Measurements from ENCODE around the gene REV3L.

REV3L gene

GRCh38 chr6:111470991-111471390 is 12.0 kb downstream of the REV3L start:
- Histone ChIP-seq H3K4me3 (ENCODE audit: low read depth, low read length) (no peak overlapping the region), H3K9me3 (ENCODE audit: control insufficient read depth, insufficient read depth, low read length) (no peaks in the 10 kb centered on the region), H3K36me3 (ENCODE audit: control insufficient read depth, insufficient read depth, low read length) (no peaks in the 10 kb centered on the region), H3K27ac (ENCODE audit: low read depth, low read length) (no peak overlapping the region), H3K4me1 (ENCODE audit: control insufficient read depth, insufficient read depth, low read length) (no peaks in the 10 kb centered on the region), H3K9ac (ENCODE audit: low read depth, low read length) (no peak overlapping the region), H3K27me3 (ENCODE audit: control insufficient read depth, insufficient read depth, low read length) (peaks cover 20% of the 10 kb centered on the region)

DNA sequence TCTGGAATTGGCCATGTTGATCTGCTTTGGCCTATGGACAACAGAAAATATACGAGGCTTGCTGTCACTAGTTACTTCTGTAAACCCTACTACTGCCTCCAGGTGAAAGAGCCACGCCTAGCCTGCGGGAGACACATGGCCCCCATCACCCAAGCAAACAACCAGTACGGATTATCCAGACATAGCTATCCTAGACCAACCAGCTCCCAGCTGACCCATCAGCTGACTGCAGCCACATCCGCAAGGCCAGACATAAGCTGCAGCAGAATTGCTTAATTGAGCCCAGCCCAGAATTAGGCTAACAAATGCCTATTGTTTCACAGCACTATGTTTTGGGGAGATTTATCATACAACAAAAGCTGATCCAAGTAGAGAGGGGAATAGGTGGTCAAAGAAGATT is 13.5 kb downstream of the REV3L start:
- Histone ChIP-seq H3K9me3 (ENCODE audit: control insufficient read depth, insufficient read depth, low read length) (no peaks in the 10 kb centered on the region), H3K9ac (ENCODE audit: low read depth, low read length) (no peak overlapping the region), H3K4me1 (ENCODE audit: control insufficient read depth, insufficient read depth, low read length) (no peaks in the 10 kb centered on the region), H3K36me3 (ENCODE audit: control insufficient read depth, insufficient read depth, low read length) (no peaks in the 10 kb centered on the region), H3K27ac (ENCODE audit: low read depth, low read length) (no peak overlapping the region), H3K4me3 (ENCODE audit: low read depth, low read length) (no peak overlapping the region), H3K27me3 (ENCODE audit: control insufficient read depth, insufficient read depth, low read length) (peaks cover 5% of the 10 kb centered on the region; the same call in 1 of the 2 replicates)

DNA sequence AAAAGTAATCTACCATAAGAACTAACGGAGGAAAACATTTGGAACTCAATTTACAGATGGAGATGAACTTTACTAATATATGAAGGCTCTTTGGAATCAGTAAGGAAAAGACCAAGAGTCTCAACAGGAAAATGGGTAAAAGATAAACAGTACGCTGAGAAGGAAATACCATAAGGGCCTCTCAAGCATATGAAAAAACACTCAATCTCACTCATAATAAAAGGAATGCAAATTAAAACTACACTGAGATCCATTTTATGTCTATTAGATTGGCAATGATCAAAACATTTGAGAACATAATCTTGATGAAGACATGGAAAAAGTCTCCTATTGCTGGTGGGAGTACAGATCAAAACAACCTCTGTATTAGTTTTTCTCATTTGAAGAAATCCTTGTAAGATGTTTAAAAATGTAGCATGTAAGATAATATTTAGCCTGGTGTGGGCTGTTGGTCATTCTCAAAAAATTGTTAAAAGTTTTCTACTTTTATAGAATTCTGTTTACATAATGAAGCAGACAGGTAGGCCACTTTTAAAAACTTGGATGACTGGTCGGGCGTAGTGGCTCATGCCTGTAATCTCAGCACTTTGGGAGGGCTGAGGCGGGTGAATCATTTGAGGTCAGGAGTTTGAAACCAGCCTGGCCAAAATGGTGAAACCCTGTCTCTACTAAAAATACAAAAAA is 14.5 kb downstream of the REV3L start:
- Histone ChIP-seq H3K9ac (ENCODE audit: low read depth, low read length) (no peak overlapping the region), H3K27ac (ENCODE audit: low read depth, low read length) (no peak overlapping the region), H3K9me3 (ENCODE audit: control insufficient read depth, insufficient read depth, low read length) (no peaks in the 10 kb centered on the region), H3K4me3 (ENCODE audit: low read depth, low read length) (no peak overlapping the region), H3K27me3 (ENCODE audit: control insufficient read depth, insufficient read depth, low read length) (no peaks in the 10 kb centered on the region), H3K36me3 (ENCODE audit: control insufficient read depth, insufficient read depth, low read length) (no peaks in the 10 kb centered on the region), H3K4me1 (ENCODE audit: control insufficient read depth, insufficient read depth, low read length) (no peaks in the 10 kb centered on the region)

GRCh38 chr6:111464184-111464583 is 18.8 kb downstream of the REV3L start:
- Histone ChIP-seq H3K9ac (ENCODE audit: low read depth, low read length) (no peak overlapping the region), H3K9me3 (ENCODE audit: control insufficient read depth, insufficient read depth, low read length) (no peaks in the 10 kb centered on the region), H3K4me1 (ENCODE audit: control insufficient read depth, insufficient read depth, low read length) (no peaks in the 10 kb centered on the region), H3K4me3 (ENCODE audit: low read depth, low read length) (no peak overlapping the region), H3K27ac (ENCODE audit: low read depth, low read length) (no peak overlapping the region), H3K36me3 (ENCODE audit: control insufficient read depth, insufficient read depth, low read length) (no peaks in the 10 kb centered on the region), H3K27me3 (ENCODE audit: control insufficient read depth, insufficient read depth, low read length) (no peaks in the 10 kb centered on the region)

GRCh38 chr6:111462770-111463391 is 20.1 kb downstream of the REV3L start:
- no peak overlapping the region for H3K4me3 ChIP-seq (ENCODE audit: low read depth, low read length)
- no peak overlapping the region for H3K9ac ChIP-seq (ENCODE audit: low read depth, low read length)
- H3K4me1 ChIP-seq (ENCODE audit: control insufficient read depth, insufficient read depth, low read length) = no peaks in the 10 kb centered on the region
- H3K27me3 ChIP-seq (ENCODE audit: control insufficient read depth, insufficient read depth, low read length) = no peaks in the 10 kb centered on the region
- H3K27ac ChIP-seq (ENCODE audit: low read depth, low read length) = no peak overlapping the region
- H3K9me3 ChIP-seq (ENCODE audit: control insufficient read depth, insufficient read depth, low read length) = no peaks in the 10 kb centered on the region
- no peaks in the 10 kb centered on the region for H3K36me3 ChIP-seq (ENCODE audit: control insufficient read depth, insufficient read depth, low read length)

DNA sequence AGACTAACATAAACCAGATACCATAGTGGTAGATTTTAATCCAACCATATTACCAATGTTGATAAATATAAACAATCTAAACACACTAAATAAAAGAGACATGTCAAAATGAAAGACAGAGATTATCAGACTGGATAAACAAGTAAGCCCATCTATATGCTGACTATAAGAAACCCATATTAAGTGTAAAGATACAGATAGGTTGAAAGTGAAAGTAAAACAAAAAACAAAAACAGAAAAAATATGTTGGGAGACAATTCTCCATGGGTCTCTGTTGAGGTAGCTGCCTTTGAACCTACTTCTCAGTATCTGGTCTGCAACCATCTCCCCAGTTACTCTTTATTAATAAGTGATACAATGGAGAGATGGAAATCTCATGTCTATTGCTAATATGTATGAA is 21.2 kb downstream of the REV3L start:
- H3K4me1 ChIP-seq (ENCODE audit: control insufficient read depth, insufficient read depth, low read length) = no peaks in the 10 kb centered on the region
- no peak overlapping the region for H3K9ac ChIP-seq (ENCODE audit: low read depth, low read length)
- no peaks in the 10 kb centered on the region for H3K27me3 ChIP-seq (ENCODE audit: control insufficient read depth, insufficient read depth, low read length)
- H3K4me3 ChIP-seq (ENCODE audit: low read depth, low read length) = no peak overlapping the region
- no peak overlapping the region for H3K27ac ChIP-seq (ENCODE audit: low read depth, low read length)
- H3K9me3 ChIP-seq (ENCODE audit: control insufficient read depth, insufficient read depth, low read length) = no peaks in the 10 kb centered on the region
- no peaks in the 10 kb centered on the region for H3K36me3 ChIP-seq (ENCODE audit: control insufficient read depth, insufficient read depth, low read length)

GRCh38 chr6:111458670-111459232 is 24.3 kb downstream of the REV3L start:
- H3K9me3 ChIP-seq (ENCODE audit: control insufficient read depth, insufficient read depth, low read length) = no peaks in the 10 kb centered on the region
- H3K9ac ChIP-seq (ENCODE audit: low read depth, low read length) = no peak overlapping the region
- H3K4me1 ChIP-seq (ENCODE audit: control insufficient read depth, insufficient read depth, low read length) = no peaks in the 10 kb centered on the region
- H3K36me3 ChIP-seq (ENCODE audit: control insufficient read depth, insufficient read depth, low read length) = no peaks in the 10 kb centered on the region
- H3K27me3 ChIP-seq (ENCODE audit: control insufficient read depth, insufficient read depth, low read length) = no peaks in the 10 kb centered on the region
- no peak overlapping the region for H3K4me3 ChIP-seq (ENCODE audit: low read depth, low read length)
- no peak overlapping the region for H3K27ac ChIP-seq (ENCODE audit: low read depth, low read length)

GRCh38 chr6:111456208-111456607 is 26.8 kb downstream of the REV3L start:
- Histone ChIP-seq H3K9me3 (ENCODE audit: control insufficient read depth, insufficient read depth, low read length) (no peaks in the 10 kb centered on the region), H3K36me3 (ENCODE audit: control insufficient read depth, insufficient read depth, low read length) (no peaks in the 10 kb centered on the region), H3K27ac (ENCODE audit: low read depth, low read length) (no peak overlapping the region), H3K4me1 (ENCODE audit: control insufficient read depth, insufficient read depth, low read length) (no peaks in the 10 kb centered on the region), H3K27me3 (ENCODE audit: control insufficient read depth, insufficient read depth, low read length) (no peaks in the 10 kb centered on the region), H3K9ac (ENCODE audit: low read depth, low read length) (no peak overlapping the region), H3K4me3 (ENCODE audit: low read depth, low read length) (no peak overlapping the region)

- Histone ChIP-seq H3K9ac (ENCODE audit: low read depth, low read length) (no peak overlapping the region), H3K36me3 (ENCODE audit: control insufficient read depth, insufficient read depth, low read length) (no peaks in the 10 kb centered on the region), H3K27me3 (ENCODE audit: control insufficient read depth, insufficient read depth, low read length) (peaks cover 7% of the 10 kb centered on the region), H3K4me1 (ENCODE audit: control insufficient read depth, insufficient read depth, low read length) (no peaks in the 10 kb centered on the region), H3K9me3 (ENCODE audit: control insufficient read depth, insufficient read depth, low read length) (no peaks in the 10 kb centered on the region), H3K4me3 (ENCODE audit: low read depth, low read length) (no peak overlapping the region), H3K27ac (ENCODE audit: low read depth, low read length) (no peak overlapping the region)
These were observed 32.4 kb downstream of the REV3L start for GRCh38 chr6:111450636-111451035.

- Histone ChIP-seq H3K4me3 (ENCODE audit: low read depth, low read length) (no peak overlapping the region), H3K9ac (ENCODE audit: low read depth, low read length) (no peak overlapping the region), H3K27me3 (ENCODE audit: control insufficient read depth, insufficient read depth, low read length) (peaks cover 7% of the 10 kb centered on the region), H3K9me3 (ENCODE audit: control insufficient read depth, insufficient read depth, low read length) (no peaks in the 10 kb centered on the region), H3K27ac (ENCODE audit: low read depth, low read length) (no peak overlapping the region), H3K4me1 (ENCODE audit: control insufficient read depth, insufficient read depth, low read length) (0 out of 2 replicates have a peak, but pooled peaks cover under 1% of the 10 kb centered on the region), H3K36me3 (ENCODE audit: control insufficient read depth, insufficient read depth, low read length) (no peaks in the 10 kb centered on the region)
These were observed 32.9 kb downstream of the REV3L start for GRCh38 chr6:111450087-111450486.

- Histone ChIP-seq H3K36me3 (ENCODE audit: control insufficient read depth, insufficient read depth, low read length) (no peaks in the 10 kb centered on the region), H3K4me1 (ENCODE audit: control insufficient read depth, insufficient read depth, low read length) (0 out of 2 replicates have a peak, but pooled peaks cover 5% of the 10 kb centered on the region), H3K9me3 (ENCODE audit: control insufficient read depth, insufficient read depth, low read length) (no peaks in the 10 kb centered on the region), H3K4me3 (ENCODE audit: low read depth, low read length) (no peak overlapping the region), H3K9ac (ENCODE audit: low read depth, low read length) (no peak overlapping the region), H3K27ac (ENCODE audit: low read depth, low read length) (no peak overlapping the region), H3K27me3 (ENCODE audit: control insufficient read depth, insufficient read depth, low read length) (peaks cover 7% of the 10 kb centered on the region)
These were observed 33.9 kb downstream of the REV3L start for GRCh38 chr6:111449129-111449528.

Data from HUES48 (cell line).